Measurements from ENCODE around the gene CCL27.

Gene CCL27

DNA sequence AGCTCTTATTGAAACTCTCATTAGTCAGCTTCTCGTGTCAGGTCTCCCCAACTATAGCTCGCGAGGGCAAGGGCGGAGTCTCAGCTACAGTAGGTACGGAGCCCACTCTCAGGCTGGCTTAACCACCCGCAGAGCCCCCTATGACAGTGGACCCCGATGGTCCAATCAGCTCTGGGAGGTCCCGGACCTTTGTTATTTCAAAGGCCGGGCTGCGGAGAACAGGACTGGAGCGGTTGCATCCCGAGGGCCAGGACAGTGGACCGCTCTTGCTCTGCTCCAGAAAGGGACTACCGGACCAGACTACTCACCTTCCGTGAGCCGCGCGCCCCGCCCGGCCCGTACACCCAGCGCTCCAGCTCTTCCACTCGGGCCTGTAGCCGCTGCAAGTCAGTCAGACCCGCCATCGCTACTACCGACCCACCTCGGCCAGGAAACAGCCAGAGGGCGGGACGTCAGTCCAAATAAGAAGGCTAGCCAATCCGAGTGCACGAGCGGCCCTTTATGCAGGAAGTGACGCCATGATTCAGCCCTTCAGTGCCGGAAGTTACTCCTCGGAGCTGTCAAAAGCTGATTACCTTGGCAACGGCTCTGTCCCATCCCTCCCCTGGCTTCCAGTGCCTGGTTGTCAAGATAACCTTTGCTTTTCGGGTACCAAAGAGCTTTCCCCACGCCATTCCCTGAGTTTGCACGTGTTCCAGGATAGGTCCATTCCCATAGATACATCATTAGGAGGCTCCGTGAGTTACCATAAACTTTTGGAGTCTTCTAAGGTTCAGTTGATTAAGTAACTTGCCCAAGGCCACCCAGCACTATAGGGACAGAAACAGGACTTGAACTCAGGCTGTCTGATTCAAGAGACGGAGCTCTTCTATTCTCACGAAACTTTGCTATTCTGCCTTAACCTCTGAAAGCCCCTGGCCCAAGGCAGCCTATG is 42.1 kb downstream of the CCL27 start, which contains the start of gene DCTN3:
DCTN3 (minus strand) TSS at position 435 of the 934 bp plus-strand sequence; CDS start at position 404, 31 bp downstream.
- no peak for TF ChIP-seq CTCF (IDR thresholded peaks at IDR 0.05; ENCODE audit: low read depth, low read length)
- peak; percentile 79 for DNase-seq (ENCODE audit: extremely low read depth, low read depth)

DNA sequence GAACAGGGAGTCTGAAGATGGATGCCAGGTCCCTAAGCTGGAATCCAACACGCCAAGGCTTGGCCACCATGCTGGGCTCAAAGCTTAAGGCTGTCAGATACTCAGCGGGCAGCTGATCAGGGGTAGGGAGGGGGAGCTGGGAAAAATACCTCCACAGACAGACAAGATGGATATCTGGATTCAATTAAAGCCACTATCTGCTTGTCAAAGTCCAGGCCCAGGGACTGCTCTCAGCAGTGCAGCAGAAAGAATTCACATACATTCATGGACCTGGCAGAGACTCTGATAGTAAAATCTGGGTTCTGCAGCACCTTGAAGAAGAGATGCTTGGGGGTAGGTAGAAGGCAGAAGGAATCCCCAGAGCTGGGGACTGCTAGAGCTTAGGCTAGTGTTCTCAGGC is 47.3 kb downstream of the CCL27 start:
- no peak for DNase-seq (ENCODE audit: extremely low read depth, low read depth)
- TF ChIP-seq CTCF (IDR thresholded peaks at IDR 0.05; ENCODE audit: low read depth, low read length) = no peak

GRCh38 chr9:34612788-34613390 is 49.6 kb downstream of the CCL27 start:
- DNase-seq (ENCODE audit: extremely low read depth, low read depth) = peak; percentile 38
- peak; percentile 90 for TF ChIP-seq CTCF (IDR thresholded peaks at IDR 0.05; ENCODE audit: low read depth, low read length)

Data from AG09319 (cell line).